Stimulated activated CD4-positive, alpha-beta T cell treated with anti-CD3 and anti-CD28 coated beads, Interleukin-1b, Interleukin-23, amount 100 ng/mL, for 48 hours (primary cell): ENCODE measurements around the gene SELENON.

Experiments used
- DNase-seq: peaks from one replicate; pipeline ENCODE4 v3.0.0-alpha.2; 2020

SELENON gene

GRCh38 chr1:25770541-25771220 lies 29.3 kb upstream of the SELENON start:
- no peak for DNase-seq

- peak; percentile 26 for DNase-seq
Measured at GRCh38 chr1:25771221-25772114, 28.5 kb upstream of the SELENON start.

- no peak for DNase-seq
Measured at GRCh38 chr1:25772164-25772563, 27.8 kb upstream of the SELENON start.

- no peak for DNase-seq
Measured at GRCh38 chr1:25772692-25773245, 27.2 kb upstream of the SELENON start.

GRCh38 chr1:25773441-25774125 lies 26.4 kb upstream of the SELENON start:
- DNase-seq: no peak

- DNase-seq: no peak
Measured at GRCh38 chr1:25774206-25774803, 25.7 kb upstream of the SELENON start.

- peak; percentile 87 for DNase-seq
Measured at GRCh38 chr1:25774921-25775771, 24.8 kb upstream of the SELENON start.

GRCh38 chr1:25779388-25779787 lies 20.6 kb upstream of the SELENON start:
- no peak for DNase-seq

GRCh38 chr1:25779894-25780293 lies 20.1 kb upstream of the SELENON start:
- DNase-seq: no peak

GRCh38 chr1:25780318-25781129 lies 19.5 kb upstream of the SELENON start:
- no peak for DNase-seq

GRCh38 chr1:25781130-25781433 lies 18.9 kb upstream of the SELENON start:
- no peak for DNase-seq

GRCh38 chr1:25782608-25783201 lies 17.3 kb upstream of the SELENON start:
- no peak for DNase-seq

GRCh38 chr1:25784575-25785051 lies 15.4 kb upstream of the SELENON start:
- no peak for DNase-seq

GRCh38 chr1:25785333-25786067 lies 14.5 kb upstream of the SELENON start:
- DNase-seq: no peak

GRCh38 chr1:25786887-25787759 lies 12.9 kb upstream of the SELENON start:
- no peak for DNase-seq

- no peak for DNase-seq
Measured at GRCh38 chr1:25787760-25788166, 12.2 kb upstream of the SELENON start.

- DNase-seq: no peak
Measured at GRCh38 chr1:25790472-25790871, 9.5 kb upstream of the SELENON start.

- no peak for DNase-seq
Measured at GRCh38 chr1:25792115-25792514, 7.9 kb upstream of the SELENON start.
